Measurements from ENCODE around the gene DECR2.
A peak's percentile ranks its signal among the peaks of the same experiment; 100 is the strongest.
"Not testable (repeated sequence)": the region's sequence is repeated elsewhere in the genome, so short reads cannot be mapped to it uniquely, and the experiment has no call there.

The DECR2 gene

GRCh38 chr16:410516-411178, 9.0 kb downstream of the DECR2 start:
- Histone ChIP-seq H3K9me3 (ENCODE audit: insufficient read depth, low read depth, low read length) (no peaks in the 10 kb centered on the region), H3K36me3 (ENCODE audit: insufficient read depth, low read length) (peaks cover 13% of the 10 kb centered on the region), H3K9ac (ENCODE audit: low read depth, low read length) (no peak overlapping the region), H3K27ac (ENCODE audit: low read depth, low read length) (no peak overlapping the region), H3K4me1 (ENCODE audit: insufficient read depth, low read length) (no peaks in the 10 kb centered on the region), H3K4me3 (ENCODE audit: low read length) (no peak overlapping the region), H3K27me3 (ENCODE audit: insufficient read depth, low read length) (no peaks in the 10 kb centered on the region)
- 94% methylated on average over 36 of the region's 36 CpGs for WGBS

DNA sequence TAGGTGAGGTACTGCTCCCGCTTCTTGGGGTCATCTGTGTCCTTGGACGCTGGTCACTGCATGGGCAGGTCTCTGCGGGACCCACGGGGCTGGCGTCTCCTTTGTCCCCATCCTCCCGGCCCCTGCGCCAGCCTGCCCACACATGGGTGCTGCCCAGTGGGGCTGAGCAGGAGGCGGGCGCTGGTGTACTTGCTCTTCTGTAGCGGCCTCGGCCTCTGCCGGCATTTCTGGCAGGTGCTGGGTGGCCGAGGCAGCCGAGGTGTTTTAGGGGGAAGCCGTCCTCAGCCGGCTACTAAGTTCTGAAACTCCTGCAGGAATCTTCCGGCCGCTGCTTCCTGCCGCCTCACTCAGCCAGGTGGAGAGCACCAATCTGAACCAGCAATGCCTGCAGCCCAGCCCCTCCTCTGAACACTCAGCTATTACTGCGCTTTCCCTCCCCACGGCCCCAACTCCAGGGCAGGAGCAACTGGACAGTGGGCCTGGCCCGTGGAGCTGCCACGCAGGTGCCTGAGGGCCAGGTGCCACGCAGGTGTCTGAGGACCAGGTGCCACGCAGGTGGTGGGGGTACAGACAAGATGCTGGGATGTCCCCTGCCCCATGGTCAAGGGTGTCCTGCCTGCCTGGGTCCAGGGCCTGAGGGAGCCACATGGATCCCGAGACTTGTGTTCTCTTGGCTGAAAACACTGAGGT, 10.0 kb downstream of the DECR2 start:
- 94% methylated on average over 26 of the region's 26 CpGs for WGBS
- Histone ChIP-seq H3K27me3 (ENCODE audit: insufficient read depth, low read length) (no peaks in the 10 kb centered on the region), H3K4me3 (ENCODE audit: low read length) (no peak overlapping the region), H3K36me3 (ENCODE audit: insufficient read depth, low read length) (peaks cover 13% of the 10 kb centered on the region), H3K4me1 (ENCODE audit: insufficient read depth, low read length) (no peaks in the 10 kb centered on the region), H3K27ac (ENCODE audit: low read depth, low read length) (no peak overlapping the region), H3K9me3 (ENCODE audit: insufficient read depth, low read depth, low read length) (no peaks in the 10 kb centered on the region), H3K9ac (ENCODE audit: low read depth, low read length) (no peak overlapping the region)

- WGBS = 94% methylated on average over 21 of the region's 21 CpGs
Measured at GRCh38 chr16:414395-415169, 12.9 kb downstream of the DECR2 start.

GRCh38 chr16:415170-415498, 13.4 kb downstream of the DECR2 start:
- H3K9ac ChIP-seq (ENCODE audit: low read depth, low read length); H3K4me1 ChIP-seq (ENCODE audit: insufficient read depth, low read length); H3K27me3 ChIP-seq (ENCODE audit: insufficient read depth, low read length); H3K27ac ChIP-seq (ENCODE audit: low read depth, low read length); H3K9me3 ChIP-seq (ENCODE audit: insufficient read depth, low read depth, low read length); H3K4me3 ChIP-seq (ENCODE audit: low read length); H3K36me3 ChIP-seq (ENCODE audit: insufficient read depth, low read length): not testable (repeated sequence)
- WGBS = 94% methylated on average over 3 of the region's 3 CpGs

More at GRCh38 chr16:414395-415169, 12.9 kb downstream of the DECR2 start:
- Histone ChIP-seq H3K9me3 (ENCODE audit: insufficient read depth, low read depth, low read length) (no peaks in the 10 kb centered on the region), H3K4me1 (ENCODE audit: insufficient read depth, low read length) (no peaks in the 10 kb centered on the region), H3K27me3 (ENCODE audit: insufficient read depth, low read length) (no peaks in the 10 kb centered on the region), H3K36me3 (ENCODE audit: insufficient read depth, low read length) (peaks cover 11% of the 10 kb centered on the region), H3K9ac (ENCODE audit: low read depth, low read length) (no peak overlapping the region; the same call in 1 of the 2 replicates), H3K4me3 (ENCODE audit: low read length) (no peak overlapping the region), H3K27ac (ENCODE audit: low read depth, low read length) (no peak overlapping the region)

DNA sequence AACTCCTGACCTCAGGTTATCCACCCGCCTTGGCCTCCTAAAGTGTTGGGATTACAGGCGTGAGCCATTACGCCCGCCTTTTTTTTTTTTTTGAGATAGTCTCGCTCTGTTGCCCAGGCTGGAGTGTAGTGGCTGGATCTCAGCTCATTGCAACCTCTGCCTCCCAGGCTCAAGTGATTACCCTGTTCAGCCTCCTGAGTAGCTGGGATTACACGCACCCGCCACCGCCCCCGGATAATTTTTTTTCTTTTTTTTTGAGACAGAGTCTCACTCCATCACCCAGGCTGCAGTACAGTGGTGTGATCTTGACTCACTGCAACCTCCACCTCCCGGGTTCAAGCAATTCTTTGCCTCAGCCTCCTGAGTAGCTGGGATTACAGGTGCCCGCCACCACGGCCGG, 20.5 kb downstream of the DECR2 start:
- H3K27ac ChIP-seq (ENCODE audit: low read depth, low read length); H3K36me3 ChIP-seq (ENCODE audit: insufficient read depth, low read length); H3K9me3 ChIP-seq (ENCODE audit: insufficient read depth, low read depth, low read length); H3K4me3 ChIP-seq (ENCODE audit: low read length); H3K9ac ChIP-seq (ENCODE audit: low read depth, low read length); H3K4me1 ChIP-seq (ENCODE audit: insufficient read depth, low read length): not testable (repeated sequence)
- H3K27me3 ChIP-seq (ENCODE audit: insufficient read depth, low read length) = peaks cover 33% of the 10 kb centered on the region
- WGBS = 96% methylated on average over 13 of the region's 13 CpGs

GRCh38 chr16:424033-424622, 22.4 kb downstream of the DECR2 start:
- Histone ChIP-seq H3K9me3 (ENCODE audit: insufficient read depth, low read depth, low read length) (no peaks in the 10 kb centered on the region), H3K27ac (ENCODE audit: low read depth, low read length) (no peak overlapping the region), H3K36me3 (ENCODE audit: insufficient read depth, low read length) (no peaks in the 10 kb centered on the region), H3K4me1 (ENCODE audit: insufficient read depth, low read length) (peaks cover 5% of the 10 kb centered on the region; the same call in 1 of the 2 replicates), H3K9ac (ENCODE audit: low read depth, low read length) (no peak overlapping the region), H3K27me3 (ENCODE audit: insufficient read depth, low read length) (peaks cover 37% of the 10 kb centered on the region), H3K4me3 (ENCODE audit: low read length) (peak overlapping the region; percentile 79)
- WGBS = 51% methylated on average over 20 of the region's 20 CpGs

DNA sequence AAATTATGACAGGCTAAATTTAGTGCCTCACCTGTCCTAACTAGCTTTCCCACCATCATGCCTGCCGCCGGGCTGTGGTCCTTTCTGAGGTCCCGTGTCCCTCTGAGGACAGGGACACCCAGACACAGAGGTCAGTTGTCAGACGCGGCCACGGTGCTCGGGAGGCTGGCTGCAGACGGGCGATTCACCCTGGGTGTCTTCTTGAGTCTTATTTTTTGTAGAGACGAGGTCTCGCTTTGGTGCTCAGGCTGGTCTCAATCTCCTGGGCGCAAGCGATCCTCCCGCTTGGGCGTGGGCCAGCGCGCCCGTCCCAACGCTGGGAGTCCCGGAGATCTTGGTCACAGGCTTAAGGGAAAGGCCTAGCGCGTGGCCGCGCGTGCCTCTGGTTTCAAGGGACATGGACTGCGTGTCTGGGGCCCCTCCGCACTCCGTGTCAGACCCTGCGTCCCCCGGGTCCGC, 23.0 kb downstream of the DECR2 start:
- Histone ChIP-seq H3K4me3 (ENCODE audit: low read length) (peak overlapping the region; percentile 79), H3K4me1 (ENCODE audit: insufficient read depth, low read length) (peaks cover 5% of the 10 kb centered on the region; the same call in 1 of the 2 replicates), H3K9ac (ENCODE audit: low read depth, low read length) (no peak overlapping the region), H3K36me3 (ENCODE audit: insufficient read depth, low read length) (no peaks in the 10 kb centered on the region), H3K9me3 (ENCODE audit: insufficient read depth, low read depth, low read length) (no peaks in the 10 kb centered on the region), H3K27me3 (ENCODE audit: insufficient read depth, low read length) (peaks cover 37% of the 10 kb centered on the region), H3K27ac (ENCODE audit: low read depth, low read length) (no peak overlapping the region)
- 10% methylated on average over 31 of the region's 31 CpGs for WGBS

- Histone ChIP-seq H3K4me3 (ENCODE audit: low read length) (peak within 1 kb of the TSS; percentile 79), H3K9me3 (ENCODE audit: insufficient read depth, low read depth, low read length) (no peaks in the 10 kb centered on the region), H3K27ac (ENCODE audit: low read depth, low read length) (no peak within 1 kb of the TSS), H3K27me3 (ENCODE audit: insufficient read depth, low read length) (peaks cover 37% of the 10 kb centered on the region), H3K9ac (ENCODE audit: low read depth, low read length) (peak within 1 kb of the TSS; percentile 75), H3K36me3 (ENCODE audit: insufficient read depth, low read length) (no peaks in the 10 kb centered on the region), H3K4me1 (ENCODE audit: insufficient read depth, low read length) (peaks cover 5% of the 10 kb centered on the region; the same call in 1 of the 2 replicates)
- under 1% methylated on average over 77 of the region's 77 CpGs for WGBS
Measured at GRCh38 chr16:425082-425718, 23.5 kb downstream of the DECR2 start, which contains the start of gene RAB11FIP3. RAB11FIP3 (plus strand) TSS chr16:425649; CDS start chr16:426007, 358 bp downstream.

GRCh38 chr16:425740-426114, 24.0 kb downstream of the DECR2 start:
- Histone ChIP-seq H3K9me3 (ENCODE audit: insufficient read depth, low read depth, low read length) (no peaks in the 10 kb centered on the region), H3K27me3 (ENCODE audit: insufficient read depth, low read length) (peaks cover 37% of the 10 kb centered on the region), H3K4me1 (ENCODE audit: insufficient read depth, low read length) (peaks cover 5% of the 10 kb centered on the region; the same call in 1 of the 2 replicates), H3K36me3 (ENCODE audit: insufficient read depth, low read length) (no peaks in the 10 kb centered on the region), H3K27ac (ENCODE audit: low read depth, low read length) (no peak overlapping the region), H3K9ac (ENCODE audit: low read depth, low read length) (peak overlapping the region; percentile 75), H3K4me3 (ENCODE audit: low read length) (peak overlapping the region; percentile 79)
- under 1% methylated on average over 63 of the region's 63 CpGs for WGBS

DNA sequence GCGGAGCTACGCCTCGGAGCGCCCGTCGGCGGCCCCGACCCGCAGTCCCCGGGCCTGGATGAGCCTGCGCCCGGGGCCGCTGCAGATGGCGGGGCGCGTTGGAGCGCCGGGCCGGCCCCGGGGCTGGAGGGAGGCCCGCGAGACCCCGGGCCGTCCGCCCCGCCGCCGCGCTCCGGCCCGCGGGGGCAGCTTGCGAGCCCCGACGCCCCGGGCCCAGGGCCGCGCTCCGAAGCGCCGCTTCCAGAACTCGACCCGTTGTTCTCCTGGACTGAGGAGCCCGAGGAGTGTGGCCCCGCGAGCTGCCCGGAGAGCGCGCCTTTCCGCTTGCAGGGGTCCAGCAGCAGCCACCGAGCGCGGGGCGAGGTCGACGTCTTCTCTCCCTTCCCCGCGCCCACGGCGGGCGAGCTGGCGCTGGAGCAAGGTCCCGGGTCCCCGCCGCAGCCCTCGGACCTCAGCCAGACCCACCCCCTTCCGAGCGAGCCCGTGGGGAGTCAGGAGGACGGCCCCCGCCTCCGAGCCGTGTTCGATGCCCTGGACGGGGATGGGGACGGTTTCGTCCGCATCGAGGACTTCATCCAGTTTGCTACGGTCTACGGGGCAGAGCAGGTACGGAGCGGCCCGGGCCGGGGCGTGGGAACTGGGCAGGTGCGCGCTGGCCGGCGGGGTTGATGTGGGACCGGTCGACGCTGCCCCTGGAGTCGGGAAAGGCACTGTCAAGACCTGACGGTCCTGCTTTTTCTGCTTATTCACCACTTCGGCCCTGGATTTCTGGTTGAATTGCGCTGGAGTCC, 24.6 kb downstream of the DECR2 start:
- peaks cover 5% of the 10 kb centered on the region; the same call in 1 of the 2 replicates for H3K4me1 ChIP-seq (ENCODE audit: insufficient read depth, low read length)
- H3K27me3 ChIP-seq (ENCODE audit: insufficient read depth, low read length) = peaks cover 37% of the 10 kb centered on the region
- no peak overlapping the region for H3K27ac ChIP-seq (ENCODE audit: low read depth, low read length)
- no peaks in the 10 kb centered on the region for H3K9me3 ChIP-seq (ENCODE audit: insufficient read depth, low read depth, low read length)
- peak overlapping the region; percentile 75 for H3K9ac ChIP-seq (ENCODE audit: low read depth, low read length)
- no peaks in the 10 kb centered on the region for H3K36me3 ChIP-seq (ENCODE audit: insufficient read depth, low read length)
- under 1% methylated on average over 97 of the region's 97 CpGs for WGBS
- peak overlapping the region; percentile 79 for H3K4me3 ChIP-seq (ENCODE audit: low read length)

Measured in HUES64 (cell line).